ENCODE measurements around the gene SP4.
"Not testable (repeated sequence)": the region's sequence is repeated elsewhere in the genome, so short reads cannot be mapped to it uniquely, and the experiment has no call there.

DNA sequence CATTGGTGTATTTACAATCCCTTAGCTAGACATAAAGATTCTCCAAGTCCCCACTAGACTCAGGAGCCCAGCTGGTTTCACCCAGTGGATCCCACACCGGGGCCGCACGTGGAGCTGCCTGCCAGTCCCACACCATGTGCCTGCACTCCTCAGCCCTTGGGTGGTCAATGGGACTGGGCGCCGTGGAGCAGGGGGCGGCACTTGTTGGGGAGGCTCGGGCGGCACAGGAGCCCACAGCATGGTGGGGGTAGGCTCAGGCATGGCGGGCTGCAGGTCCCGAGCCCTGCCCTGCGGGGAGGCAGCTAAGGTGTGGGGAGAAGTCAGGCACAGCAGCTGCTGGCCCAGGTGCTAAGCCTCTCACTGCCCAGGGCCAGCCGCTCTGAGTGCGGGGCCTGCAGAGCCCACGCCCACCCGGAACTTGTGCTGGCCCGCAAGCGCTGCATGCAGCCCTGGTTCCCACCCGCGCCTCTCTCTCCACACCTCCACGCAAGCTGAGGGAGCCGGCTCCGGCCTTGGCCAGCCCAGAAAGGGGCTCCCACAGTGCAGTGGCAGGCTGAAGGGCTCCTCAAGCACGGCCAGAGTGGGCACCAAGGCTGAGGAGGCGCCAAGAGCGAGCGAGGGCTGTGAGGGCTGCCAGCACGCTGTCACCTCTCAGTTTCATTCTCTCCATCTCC lies 108.7 kb downstream of the SP4 start:
- TF ChIP-seq POLR2A (IDR thresholded peaks at IDR 0.05; ENCODE audit: low read length); GATA1 (IDR thresholded peaks at IDR 0.05; ENCODE audit: low read depth, low read length): not testable (repeated sequence)
